GM18498 (cell line): ENCODE measurements around the gene OS9.
A peak's percentile ranks its signal among the peaks of the same experiment; 100 is the strongest.
"Not testable (repeated sequence)": the region's sequence is repeated elsewhere in the genome, so short reads cannot be mapped to it uniquely, and the experiment has no call there.

Experiments
- ATAC-seq: cut with Tn5 transposase; IDR thresholded peaks from one replicate; pipeline ENCODE4 v1.9.1; 2021; ENCODE audit warnings: mild to moderate bottlenecking, moderate library complexity; ENCODE audit not compliant: unreplicated experiment

Gene OS9

GRCh38 chr12:57693659-57694458 lies at the start of gene OS9:
Gene OS9 (plus strand): TSS chr12:57694132. CDS start chr12:57694162, 30 bp downstream.
- ATAC-seq: peak; percentile 96

GRCh38 chr12:57645990-57646658 lies 47.8 kb upstream of the OS9 start:
- ATAC-seq: not testable (repeated sequence)

- not testable (repeated sequence) for ATAC-seq
These were observed 47.3 kb upstream of the OS9 start for GRCh38 chr12:57646659-57647049.

GRCh38 chr12:57654042-57654441 lies 39.9 kb upstream of the OS9 start:
- ATAC-seq: no peak

- ATAC-seq: no peak
These were observed 38.2 kb upstream of the OS9 start for GRCh38 chr12:57655541-57656240.

GRCh38 chr12:57656408-57656807 lies 37.5 kb upstream of the OS9 start:
- ATAC-seq: not testable (repeated sequence)

- no peak for ATAC-seq
These were observed 36.2 kb upstream of the OS9 start for GRCh38 chr12:57657744-57658143.

GRCh38 chr12:57658890-57659289 lies 35.0 kb upstream of the OS9 start:
- no peak for ATAC-seq

GRCh38 chr12:57661376-57661775 lies 32.6 kb upstream of the OS9 start:
- ATAC-seq: no peak

- ATAC-seq: not testable (repeated sequence)
These were observed 28.7 kb upstream of the OS9 start for GRCh38 chr12:57665066-57665820.

GRCh38 chr12:57666897-57667296 lies 27.0 kb upstream of the OS9 start:
- no peak for ATAC-seq

GRCh38 chr12:57669691-57670090 lies 24.2 kb upstream of the OS9 start:
- not testable (repeated sequence) for ATAC-seq

GRCh38 chr12:57671811-57672210 lies 22.1 kb upstream of the OS9 start:
- not testable (repeated sequence) for ATAC-seq

GRCh38 chr12:57672801-57673200 lies 21.1 kb upstream of the OS9 start:
- no peak for ATAC-seq

- ATAC-seq: no peak
These were observed 19.2 kb upstream of the OS9 start for GRCh38 chr12:57674691-57675090.

GRCh38 chr12:57677947-57678346 lies 16.0 kb upstream of the OS9 start:
- not testable (repeated sequence) for ATAC-seq

- ATAC-seq: no peak
These were observed 14.2 kb upstream of the OS9 start for GRCh38 chr12:57679697-57680096.

GRCh38 chr12:57687862-57688261 lies 6.1 kb upstream of the OS9 start:
- no peak for ATAC-seq

- no peak for ATAC-seq
These were observed 5.0 kb upstream of the OS9 start for GRCh38 chr12:57688931-57689330.

- ATAC-seq: no peak
These were observed 1.4 kb upstream of the OS9 start for GRCh38 chr12:57692500-57692899.

- ATAC-seq: no peak
These were observed 644 bp upstream of the OS9 start for GRCh38 chr12:57693317-57693658.
